A673 (cell line): Measurements from ENCODE around the gene SATB2. TPM values are rescaled to one million over a fixed set of nuclear protein-coding genes. Genes with fewer than 3 reads are reported as not detected.

Experiments
- BruUV-seq: library from RNA; stranded (reverse); fragments of 400-500 nt; replicated peaks from 2 replicates; lab custom pipeline; 2021; lab: Mats Ljungman, UMichigan
- CTCF ChIA-PET: fragments of 300-600 bp; sonication (Branson Sonifier 250); formaldehyde crosslinking; loops from one replicate; lab custom pipeline; 2022; ENCODE audit warnings: antibody characterized with exemption; lab: Charles Lee
- POLR2A ChIA-PET: fragments of 300-600 bp; sonication (Branson Sonifier 250); formaldehyde crosslinking; loops from one replicate; lab custom pipeline; 2022; ENCODE audit warnings: antibody characterized with exemption; ENCODE audit not compliant: low non-redundant PET; lab: Charles Lee
- DNase-seq: peaks from one replicate; pipeline ENCODE4 v3.0.0-alpha.2; 2015; ENCODE audit warnings: low spot score
- H3K27ac ChIP-seq: fragments of 200-600 bp; sonication (generic); 2 replicates; pipeline ENCODE4 v1.5.1; 2016; ENCODE audit warnings: mixed run types, low read depth, mild to moderate bottlenecking, mixed read lengths, antibody characterized with exemption, low read length; ENCODE audit not compliant: poor library complexity, severe bottlenecking
- H3K27me3 ChIP-seq: fragments of 200-600 bp; sonication (generic); replicated peaks from 2 replicates; pipeline ENCODE4 v1.6.1; 2017; ENCODE audit warnings: mixed run types, low read depth, mild to moderate bottlenecking, mixed read lengths, antibody characterized with exemption, low read length; ENCODE audit not compliant: insufficient read depth, poor library complexity
- H3K36me3 ChIP-seq: fragments of 200-600 bp; sonication (generic); 2 replicates; pipeline ENCODE4 v1.6.1; 2016; ENCODE audit warnings: mixed run types, mild to moderate bottlenecking, mixed read lengths, antibody characterized with exemption, low read length; ENCODE audit not compliant: insufficient read depth, poor library complexity, severe bottlenecking
- H3K4me1 ChIP-seq: fragments of 200-600 bp; sonication (generic); 2 replicates; pipeline ENCODE4 v1.6.1; 2017; ENCODE audit warnings: mixed run types, mild to moderate bottlenecking, mixed read lengths, antibody characterized with exemption, low read length; ENCODE audit not compliant: insufficient read depth, poor library complexity, severe bottlenecking
- H3K4me3 ChIP-seq: fragments of 200-600 bp; sonication (generic); 2 replicates; pipeline ENCODE4 v1.5.1; 2016; ENCODE audit warnings: low read depth, mixed run types, mild to moderate bottlenecking, mixed read lengths, low read length; ENCODE audit not compliant: poor library complexity, severe bottlenecking
- H3K9me3 ChIP-seq: fragments of 200-600 bp; sonication (generic); 2 replicates; pipeline ENCODE4 v1.6.1; 2016; ENCODE audit warnings: mixed run types, low read depth, mild to moderate bottlenecking, mixed read lengths, antibody characterized with exemption, low read length; ENCODE audit not compliant: poor library complexity, severe bottlenecking
- EZH2 ChIP-seq: fragments of 200-600 bp; sonication (generic); IDR thresholded peaks from 2 replicates; pipeline ENCODE4 v1.6.1; 2017; ENCODE audit warnings: borderline replicate concordance, low read depth, mild to moderate bottlenecking, mixed read lengths, antibody characterized with exemption, low read length; ENCODE audit not compliant: poor library complexity, severe bottlenecking
- intact Hi-C: fragments of 100-400 bp; cut with micrococcal nuclease; formaldehyde crosslinking; loops from one replicate; pipeline ENCODE4 v1.10.0; 2022; ENCODE audit not compliant: unreplicated experiment
- total RNA-seq: library from RNA; stranded (reverse); gene quantifications from 2 replicates; pipeline ENCODE4 v1.2.3, GENCODE V29; 2021
- TF ChIP-seq, protein P1 (sequence below): fragments of 300-800, 200-600 bp; sonication (generic); conservative IDR thresholded peaks from 2 replicates; pipeline ENCODE4 v1.5.1; 2017; ENCODE audit warnings: low read depth, mild to moderate bottlenecking, antibody characterized with exemption, low read length, moderate library complexity, mixed read lengths

Gene SATB2
- total RNA-seq, 1 experiment from 2014 or later = 23.2 TPM

DNA sequence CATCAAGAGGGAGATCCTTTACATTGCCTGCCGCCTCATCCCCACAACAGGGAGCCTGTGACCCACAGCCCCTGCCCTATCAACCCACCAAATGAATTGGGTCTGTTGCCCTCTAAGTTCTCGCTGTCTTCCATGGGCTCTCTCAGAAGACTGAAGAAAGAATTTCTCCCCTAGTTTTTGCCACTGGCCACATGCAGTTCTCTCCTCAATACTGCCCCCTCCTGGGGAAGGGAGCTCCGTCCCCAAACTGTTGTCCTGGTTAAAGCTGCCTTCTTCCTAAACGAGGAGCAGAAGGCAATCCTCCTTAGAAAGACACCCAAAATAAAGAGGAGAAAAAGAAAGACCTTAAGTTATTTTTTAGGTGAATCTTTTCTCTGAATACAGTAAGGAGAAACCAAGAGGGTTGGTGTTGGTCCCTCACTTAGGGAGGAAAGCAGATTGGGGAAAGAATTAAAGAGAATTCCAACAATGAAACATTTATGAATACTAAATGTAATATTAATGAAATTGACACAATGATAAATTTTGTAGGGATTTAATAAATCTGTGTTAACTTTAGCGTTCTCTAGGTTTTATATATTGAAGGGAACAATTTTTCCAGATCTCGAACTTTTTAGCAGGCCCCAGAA is 31.1 kb upstream of the SATB2 start:
- no peak for TF ChIP-seq EZH2
- TF ChIP-seq, protein P1, sequence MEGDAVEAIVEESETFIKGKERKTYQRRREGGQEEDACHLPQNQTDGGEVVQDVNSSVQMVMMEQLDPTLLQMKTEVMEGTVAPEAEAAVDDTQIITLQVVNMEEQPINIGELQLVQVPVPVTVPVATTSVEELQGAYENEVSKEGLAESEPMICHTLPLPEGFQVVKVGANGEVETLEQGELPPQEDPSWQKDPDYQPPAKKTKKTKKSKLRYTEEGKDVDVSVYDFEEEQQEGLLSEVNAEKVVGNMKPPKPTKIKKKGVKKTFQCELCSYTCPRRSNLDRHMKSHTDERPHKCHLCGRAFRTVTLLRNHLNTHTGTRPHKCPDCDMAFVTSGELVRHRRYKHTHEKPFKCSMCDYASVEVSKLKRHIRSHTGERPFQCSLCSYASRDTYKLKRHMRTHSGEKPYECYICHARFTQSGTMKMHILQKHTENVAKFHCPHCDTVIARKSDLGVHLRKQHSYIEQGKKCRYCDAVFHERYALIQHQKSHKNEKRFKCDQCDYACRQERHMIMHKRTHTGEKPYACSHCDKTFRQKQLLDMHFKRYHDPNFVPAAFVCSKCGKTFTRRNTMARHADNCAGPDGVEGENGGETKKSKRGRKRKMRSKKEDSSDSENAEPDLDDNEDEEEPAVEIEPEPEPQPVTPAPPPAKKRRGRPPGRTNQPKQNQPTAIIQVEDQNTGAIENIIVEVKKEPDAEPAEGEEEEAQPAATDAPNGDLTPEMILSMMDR = peak; percentile 86
- no peak overlapping the region for H3K27ac ChIP-seq
- peak; percentile 83 for DNase-seq
- CTCF ChIA-PET = interaction anchor here (0.5 to 1.9 kb wide), 11 partner anchors 8 to 1777 kb away, joined by 3 to 8 read pairs (median 3); no protein-coding TSS in a partner anchor
- H3K4me3 ChIP-seq = no peak overlapping the region
- H3K4me1 ChIP-seq = no peaks in the 10 kb centered on the region
- intact Hi-C loops = loop anchor here (2.0 to 10.0 kb wide), 4 partner anchors 253 to 1114 kb away; no protein-coding TSS in a partner anchor
- BruUV-seq = no TSS peak
- no peaks in the 10 kb centered on the region for H3K27me3 ChIP-seq
- POLR2A ChIA-PET = interaction anchor here (0.6 kb wide), 1 partner anchor 60 kb away, joined by 18 read pairs; no protein-coding TSS in a partner anchor
- H3K9me3 ChIP-seq = no peaks in the 10 kb centered on the region
- no peaks in the 10 kb centered on the region for H3K36me3 ChIP-seq

- no TSS peak for BruUV-seq
- ChIA-PET POLR2A (no interaction called here), CTCF (interaction anchor here (0.6 kb wide), 1 partner anchor 391 kb away, joined by 9 read pairs; no protein-coding TSS in a partner anchor)
- H3K4me1 ChIP-seq = no peaks in the 10 kb centered on the region
- H3K4me3 ChIP-seq = no peak overlapping the region
- intact Hi-C loops = loop anchor here (2.0 to 10.0 kb wide), 3 partner anchors 256 to 1171 kb away; no protein-coding TSS in a partner anchor
- H3K36me3 ChIP-seq = no peaks in the 10 kb centered on the region
- H3K9me3 ChIP-seq = no peaks in the 10 kb centered on the region
- TF ChIP-seq, protein P1 = peak; percentile 75
- no peak for TF ChIP-seq EZH2
- peak; percentile 74 for DNase-seq
- no peak overlapping the region for H3K27ac ChIP-seq
- no peaks in the 10 kb centered on the region for H3K27me3 ChIP-seq
Observed at GRCh38 chr2:199485732-199486335, 28.1 kb upstream of the SATB2 start.

- H3K4me1 ChIP-seq = no peaks in the 10 kb centered on the region
- no peaks in the 10 kb centered on the region for H3K36me3 ChIP-seq
- no TSS peak for BruUV-seq
- no peaks in the 10 kb centered on the region for H3K9me3 ChIP-seq
- H3K4me3 ChIP-seq = no peak overlapping the region
- no peak overlapping the region for H3K27ac ChIP-seq
- CTCF ChIA-PET = no interaction called here
- POLR2A ChIA-PET = no interaction called here
- H3K27me3 ChIP-seq = no peaks in the 10 kb centered on the region
- intact Hi-C loops = loop anchor here (5.0 to 10.0 kb wide), 2 partner anchors 257 to 460 kb away; no protein-coding TSS in a partner anchor
- peak; percentile 45 for DNase-seq
- TF ChIP-seq EZH2 = no peak
- TF ChIP-seq, protein P1 = peak; percentile 48
Observed at GRCh38 chr2:199484927-199485326, 27.2 kb upstream of the SATB2 start.
